Measurements from ENCODE around the gene NKIRAS2.
A peak's percentile ranks its signal among the peaks of the same experiment; 100 is the strongest.

NKIRAS2 gene

GRCh38 chr17:41985919-41986318, 34.0 kb upstream of the NKIRAS2 start:
- no peaks in the 10 kb centered on the region for H3K9me3 Mint-ChIP-seq
- H3K4me3 Mint-ChIP-seq, result no peak overlapping the region
- DNase-seq (ENCODE audit: low spot score in 2 of 2) (no peak), ATAC-seq (ENCODE audit: low read depth) (no peak)
- peaks cover 7% of the 10 kb centered on the region for H3K4me1 Mint-ChIP-seq
- no peak overlapping the region for H3K27ac Mint-ChIP-seq
- no peaks in the 10 kb centered on the region for H3K27me3 Mint-ChIP-seq
- H3K36me3 Mint-ChIP-seq, result peaks cover 25% of the 10 kb centered on the region

GRCh38 chr17:41986634-41987033, 33.3 kb upstream of the NKIRAS2 start:
- DNase-seq (ENCODE audit: low spot score in 2 of 2) (no peak), ATAC-seq (ENCODE audit: low read depth) (no peak)
- peaks cover 7% of the 10 kb centered on the region for H3K4me1 Mint-ChIP-seq
- H3K9me3 Mint-ChIP-seq, result no peaks in the 10 kb centered on the region
- H3K36me3 Mint-ChIP-seq, result peaks cover 25% of the 10 kb centered on the region
- H3K27ac Mint-ChIP-seq, result peak overlapping the region; percentile 65
- H3K4me3 Mint-ChIP-seq, result no peak overlapping the region
- no peaks in the 10 kb centered on the region for H3K27me3 Mint-ChIP-seq

GRCh38 chr17:41987642-41988041, 32.2 kb upstream of the NKIRAS2 start:
- no peaks in the 10 kb centered on the region for H3K27me3 Mint-ChIP-seq
- H3K27ac Mint-ChIP-seq, result no peak overlapping the region
- H3K36me3 Mint-ChIP-seq, result peaks cover 21% of the 10 kb centered on the region
- H3K4me3 Mint-ChIP-seq, result no peak overlapping the region
- no peak for DNase-seq (ENCODE audit: low spot score in 2 of 2)
- H3K4me1 Mint-ChIP-seq, result peaks cover 7% of the 10 kb centered on the region
- ATAC-seq (ENCODE audit: low read depth), result peak; percentile 14
- no peaks in the 10 kb centered on the region for H3K9me3 Mint-ChIP-seq

- Mint-ChIP-seq H3K4me3 (no peak overlapping the region), H3K27ac (peak overlapping the region; percentile 28), H3K27me3 (no peaks in the 10 kb centered on the region), H3K36me3 (peaks cover 24% of the 10 kb centered on the region), H3K4me1 (peaks cover 7% of the 10 kb centered on the region), H3K9me3 (no peaks in the 10 kb centered on the region)
- ATAC-seq (ENCODE audit: low read depth), result no peak
- no peak for DNase-seq (ENCODE audit: low spot score in 2 of 2)
Observed at GRCh38 chr17:41988418-41988817, 31.5 kb upstream of the NKIRAS2 start.

GRCh38 chr17:41989702-41990419, 30.0 kb upstream of the NKIRAS2 start:
- DNase-seq (ENCODE audit: low spot score in 2 of 2) (no peak), ATAC-seq (ENCODE audit: low read depth) (no peak)
- no peak overlapping the region for H3K4me3 Mint-ChIP-seq
- peaks cover 21% of the 10 kb centered on the region for H3K36me3 Mint-ChIP-seq
- H3K4me1 Mint-ChIP-seq, result no peaks in the 10 kb centered on the region
- no peak overlapping the region for H3K27ac Mint-ChIP-seq
- no peaks in the 10 kb centered on the region for H3K9me3 Mint-ChIP-seq
- H3K27me3 Mint-ChIP-seq, result no peaks in the 10 kb centered on the region

GRCh38 chr17:41992576-41992975, 27.3 kb upstream of the NKIRAS2 start:
- Mint-ChIP-seq H3K36me3 (peaks cover 26% of the 10 kb centered on the region), H3K9me3 (no peaks in the 10 kb centered on the region), H3K4me3 (no peak overlapping the region), H3K27ac (no peak overlapping the region), H3K4me1 (peaks cover 14% of the 10 kb centered on the region), H3K27me3 (no peaks in the 10 kb centered on the region)
- no peak for ATAC-seq (ENCODE audit: low read depth)
- DNase-seq (ENCODE audit: low spot score in 2 of 2), result no peak

- Mint-ChIP-seq H3K4me1 (peaks cover 20% of the 10 kb centered on the region), H3K27me3 (no peaks in the 10 kb centered on the region), H3K27ac (peak overlapping the region; percentile 92), H3K36me3 (peaks cover 25% of the 10 kb centered on the region), H3K9me3 (no peaks in the 10 kb centered on the region), H3K4me3 (peak overlapping the region; percentile 76)
- no peak for ATAC-seq (ENCODE audit: low read depth)
- no peak for DNase-seq (ENCODE audit: low spot score in 2 of 2)
Observed at GRCh38 chr17:41996855-41997164, 23.1 kb upstream of the NKIRAS2 start.

GRCh38 chr17:41998497-41998896, 21.4 kb upstream of the NKIRAS2 start:
- Mint-ChIP-seq H3K36me3 (peaks cover 29% of the 10 kb centered on the region), H3K4me1 (peaks cover 24% of the 10 kb centered on the region), H3K9me3 (no peaks in the 10 kb centered on the region), H3K4me3 (no peak overlapping the region), H3K27me3 (no peaks in the 10 kb centered on the region), H3K27ac (no peak overlapping the region)
- no peak for DNase-seq (ENCODE audit: low spot score in 2 of 2)
- no peak for ATAC-seq (ENCODE audit: low read depth)

- ATAC-seq (ENCODE audit: low read depth) (no peak), DNase-seq (ENCODE audit: low spot score in 2 of 2) (no peak)
- Mint-ChIP-seq H3K27me3 (no peaks in the 10 kb centered on the region), H3K36me3 (peaks cover 28% of the 10 kb centered on the region), H3K4me1 (peaks cover 24% of the 10 kb centered on the region), H3K4me3 (no peak overlapping the region), H3K27ac (no peak overlapping the region), H3K9me3 (no peaks in the 10 kb centered on the region)
Observed at GRCh38 chr17:42000413-42001133, 19.3 kb upstream of the NKIRAS2 start.

- no peaks in the 10 kb centered on the region for H3K9me3 Mint-ChIP-seq
- no peak overlapping the region for H3K4me3 Mint-ChIP-seq
- no peak overlapping the region for H3K27ac Mint-ChIP-seq
- no peaks in the 10 kb centered on the region for H3K27me3 Mint-ChIP-seq
- peaks cover 13% of the 10 kb centered on the region for H3K4me1 Mint-ChIP-seq
- ATAC-seq (ENCODE audit: low read depth) (no peak), DNase-seq (ENCODE audit: low spot score in 2 of 2) (no peak)
- H3K36me3 Mint-ChIP-seq, result peaks cover 21% of the 10 kb centered on the region
Observed at GRCh38 chr17:42001729-42002128, 18.2 kb upstream of the NKIRAS2 start.

GRCh38 chr17:42002175-42002791, 17.6 kb upstream of the NKIRAS2 start:
- Mint-ChIP-seq H3K4me3 (no peak overlapping the region), H3K27ac (no peak overlapping the region), H3K9me3 (no peaks in the 10 kb centered on the region), H3K36me3 (peaks cover 20% of the 10 kb centered on the region), H3K27me3 (no peaks in the 10 kb centered on the region), H3K4me1 (peaks cover 12% of the 10 kb centered on the region)
- DNase-seq (ENCODE audit: low spot score in 2 of 2), result no peak
- ATAC-seq (ENCODE audit: low read depth), result no peak

- no peak overlapping the region for H3K4me3 Mint-ChIP-seq
- no peaks in the 10 kb centered on the region for H3K9me3 Mint-ChIP-seq
- DNase-seq (ENCODE audit: low spot score in 2 of 2) (no peak), ATAC-seq (ENCODE audit: low read depth) (no peak)
- peaks cover 18% of the 10 kb centered on the region for H3K36me3 Mint-ChIP-seq
- H3K4me1 Mint-ChIP-seq, result peaks cover 12% of the 10 kb centered on the region
- peak overlapping the region; percentile 8 for H3K27ac Mint-ChIP-seq
- no peaks in the 10 kb centered on the region for H3K27me3 Mint-ChIP-seq
Observed at GRCh38 chr17:42002792-42003301, 17.0 kb upstream of the NKIRAS2 start.

GRCh38 chr17:42005166-42005565, 14.7 kb upstream of the NKIRAS2 start:
- peaks cover 13% of the 10 kb centered on the region for H3K36me3 Mint-ChIP-seq
- no peak for ATAC-seq (ENCODE audit: low read depth)

GRCh38 chr17:42009170-42009569, 10.7 kb upstream of the NKIRAS2 start:
- peaks cover 33% of the 10 kb centered on the region for H3K4me1 Mint-ChIP-seq
- H3K36me3 Mint-ChIP-seq, result peaks cover 4% of the 10 kb centered on the region
- no peak overlapping the region for H3K4me3 Mint-ChIP-seq
- DNase-seq (ENCODE audit: low spot score in 2 of 2), result no peak
- no peaks in the 10 kb centered on the region for H3K9me3 Mint-ChIP-seq
- no peaks in the 10 kb centered on the region for H3K27me3 Mint-ChIP-seq
- no peak overlapping the region for H3K27ac Mint-ChIP-seq
- ATAC-seq (ENCODE audit: low read depth), result peak; percentile 53

More at GRCh38 chr17:42005166-42005565, 14.7 kb upstream of the NKIRAS2 start:
- no peak overlapping the region for H3K27ac Mint-ChIP-seq
- H3K4me1 Mint-ChIP-seq, result peaks cover 19% of the 10 kb centered on the region
- H3K4me3 Mint-ChIP-seq, result no peak overlapping the region
- DNase-seq (ENCODE audit: low spot score in 2 of 2), result no peak
- H3K9me3 Mint-ChIP-seq, result no peaks in the 10 kb centered on the region
- H3K27me3 Mint-ChIP-seq, result no peaks in the 10 kb centered on the region
